NCI-H526 (cell line): ENCODE data around the gene CSNK2B.

Experiments
- DNase-seq, 2 experiments: peaks; one replicate each; lab custom pipeline; 2025; lab: John Stamatoyannopoulos, UW

CSNK2B gene

DNA sequence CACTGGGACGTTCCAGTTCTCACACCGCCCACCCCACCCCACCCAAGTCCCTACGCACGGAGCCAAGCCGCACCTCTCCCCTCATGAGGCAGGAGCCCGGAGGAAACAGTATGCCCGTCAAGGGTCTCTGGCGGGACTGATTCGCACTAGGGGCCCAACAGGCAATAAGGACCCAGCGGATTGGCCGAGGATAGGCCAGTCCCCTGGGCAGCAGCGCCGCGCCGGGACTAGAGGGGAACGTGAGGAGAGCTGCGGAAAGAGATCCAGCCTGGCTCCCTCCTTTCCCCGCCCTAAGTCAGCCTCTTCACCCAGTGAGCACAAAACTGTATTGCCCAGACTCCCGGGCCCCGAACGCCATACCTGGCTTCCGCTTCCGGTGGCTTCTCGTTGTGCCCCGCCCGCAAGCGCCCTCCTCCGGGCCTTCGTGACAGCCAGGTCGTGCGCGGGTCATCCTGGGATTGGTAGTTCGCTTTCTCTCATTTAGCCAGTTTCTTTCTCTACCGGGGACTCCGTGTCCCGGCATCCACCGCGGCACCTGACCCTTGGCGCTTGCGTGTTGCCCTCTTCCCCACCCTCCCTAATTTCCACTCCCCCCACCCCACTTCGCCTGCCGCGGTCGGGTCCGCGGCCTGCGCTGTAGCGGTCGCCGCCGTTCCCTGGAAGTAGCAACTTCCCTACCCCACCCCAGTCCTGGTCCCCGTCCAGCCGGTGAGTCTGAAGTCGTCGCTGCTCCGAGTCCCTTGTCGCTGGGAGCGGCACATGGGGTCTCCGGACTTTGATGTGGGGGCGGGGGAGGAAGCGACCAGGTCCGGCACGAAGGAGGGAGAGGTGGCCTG lies at the start of gene CSNK2B:
CSNK2B (plus strand) TSS at position 580 of the 836 bp plus-strand sequence. CDS start 752 bp downstream, outside the sequence.
- DNase-seq = peak; percentile 97 to 98

GRCh38 chr6:31617010-31617409 lies 48.9 kb upstream of the CSNK2B start:
- DNase-seq = no peak

DNA sequence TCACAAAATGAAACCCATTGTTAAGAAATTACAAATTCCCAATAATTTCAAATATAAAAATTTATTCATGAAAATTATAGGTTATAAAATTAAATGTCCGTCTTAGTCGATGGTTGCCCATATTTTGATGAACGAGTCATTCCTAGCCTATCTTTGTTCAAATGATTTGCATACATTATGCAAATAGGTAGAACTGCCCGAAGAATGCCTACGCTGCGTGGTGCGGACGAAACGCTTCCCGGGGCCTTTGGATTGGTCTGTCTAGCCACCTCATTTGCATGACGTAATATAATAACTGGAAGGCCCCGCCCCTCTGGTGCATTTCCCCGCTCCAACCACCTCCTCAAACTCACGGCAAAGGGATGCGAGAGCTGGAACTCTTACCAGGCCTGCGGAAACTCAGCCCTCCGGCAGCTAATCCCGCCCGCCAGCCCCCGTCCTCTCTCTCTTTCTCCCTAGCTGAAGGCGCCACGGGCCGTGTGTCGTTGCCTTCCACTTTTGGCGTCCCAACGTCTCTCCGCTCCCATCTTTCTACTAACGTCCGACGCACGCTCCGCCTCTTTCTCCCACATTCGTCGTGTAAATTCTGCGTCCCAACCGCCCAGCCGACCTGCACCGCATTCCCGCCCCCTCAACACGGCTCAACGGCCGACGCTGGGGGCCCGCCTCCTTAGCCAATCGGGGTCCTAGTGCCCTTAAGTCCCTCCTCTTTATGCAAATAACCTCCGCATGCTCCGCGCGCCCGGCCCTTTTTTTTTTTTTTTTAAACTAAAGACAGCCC lies 45.9 kb upstream of the CSNK2B start:
- peak; percentile 98 to 99 for DNase-seq

GRCh38 chr6:31620586-31621319 lies 45.1 kb upstream of the CSNK2B start, which contains the start of gene PRRC2A:
PRRC2A (plus strand) TSS chr6:31620715; CDS start chr6:31622790, 2,075 bp downstream.
- DNase-seq = peak in 1 of 2 experiments; percentile 89

DNA sequence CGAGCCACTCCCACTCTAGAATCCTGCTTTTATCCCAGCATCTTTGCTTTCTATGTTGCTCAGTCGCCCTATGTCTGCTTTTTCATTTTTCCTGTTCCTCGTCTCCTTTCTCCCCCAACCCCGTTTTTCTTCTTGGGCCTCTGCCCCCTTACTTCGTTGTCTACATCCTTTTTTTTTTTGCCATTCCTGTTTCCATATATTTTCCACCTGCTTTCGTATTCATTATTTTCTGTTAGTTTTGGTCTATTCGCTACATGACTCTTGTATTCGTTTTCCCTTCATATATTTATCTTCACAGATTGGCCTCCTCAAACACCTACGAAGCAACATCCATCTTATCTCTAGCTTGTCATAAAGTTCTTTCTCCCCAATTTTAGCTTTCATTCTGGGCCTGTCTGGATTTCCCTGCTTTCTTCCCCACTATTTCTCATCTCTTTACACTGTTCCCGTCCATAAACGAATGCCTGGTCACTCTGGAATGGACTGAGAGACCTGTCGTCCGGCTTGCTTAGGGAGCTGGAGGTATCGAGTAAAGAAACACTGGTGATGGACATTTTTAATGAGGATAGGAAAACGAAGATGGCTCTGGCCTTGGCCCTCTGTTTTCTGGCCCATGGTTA lies 44.5 kb upstream of the CSNK2B start:
- no peak for DNase-seq

DNA sequence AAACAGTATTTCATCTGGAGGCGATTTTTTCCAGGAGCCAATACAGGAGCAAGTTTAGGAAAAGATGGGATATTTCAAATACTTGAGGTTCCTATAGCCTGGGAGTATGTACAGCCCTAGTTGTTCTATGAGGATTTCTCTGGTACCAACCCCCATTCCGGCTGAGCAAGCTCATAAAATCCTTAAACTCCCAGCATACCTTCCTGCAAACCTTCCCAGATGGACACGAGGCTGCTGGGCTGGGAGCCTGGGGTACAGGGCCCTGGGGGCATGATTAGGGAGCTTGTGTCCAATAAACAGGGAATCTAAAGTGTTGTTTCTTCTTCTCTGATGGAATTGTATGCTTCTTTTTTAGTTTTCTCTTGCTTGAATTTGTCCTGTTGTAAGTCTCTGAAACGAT lies 43.9 kb upstream of the CSNK2B start:
- peak; percentile 22 to 42 for DNase-seq

DNA sequence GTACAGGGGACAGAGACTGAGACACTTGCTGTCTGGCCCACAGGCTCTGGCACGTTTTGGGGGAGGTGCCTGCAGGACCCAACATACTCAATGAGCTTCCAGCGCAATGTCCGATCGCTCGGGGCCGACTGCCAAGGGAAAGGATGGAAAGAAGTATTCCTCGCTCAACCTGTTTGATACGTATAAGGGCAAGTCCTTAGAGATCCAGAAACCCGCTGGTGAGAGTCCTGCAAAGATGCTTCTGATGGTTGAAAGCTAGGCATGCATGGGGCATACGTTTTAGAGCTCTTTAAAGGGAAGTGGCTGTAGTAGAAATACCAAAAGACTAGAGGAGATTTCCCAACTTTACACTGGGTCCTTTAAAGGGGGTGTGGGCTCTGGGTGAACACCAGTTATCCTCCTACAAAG lies 43.2 kb upstream of the CSNK2B start:
- no peak for DNase-seq

GRCh38 chr6:31624070-31624469 lies 41.8 kb upstream of the CSNK2B start:
- DNase-seq = no peak

DNA sequence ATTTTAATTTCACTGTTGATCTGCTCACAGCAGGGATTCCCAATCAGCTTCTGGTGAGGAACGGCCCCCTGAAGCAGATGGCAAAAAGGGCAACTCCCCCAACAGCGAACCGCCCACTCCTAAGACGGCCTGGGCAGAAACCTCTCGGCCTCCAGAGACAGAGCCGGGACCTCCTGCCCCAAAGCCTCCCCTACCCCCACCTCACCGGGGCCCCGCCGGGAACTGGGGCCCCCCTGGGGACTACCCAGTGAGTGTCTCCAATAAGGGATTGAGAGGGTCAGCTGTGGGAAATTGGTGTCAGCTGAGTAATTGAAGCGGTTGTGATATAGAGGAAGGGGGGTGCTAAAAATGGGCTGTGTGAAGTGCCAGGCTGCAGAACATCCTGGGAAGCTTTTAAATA lies 38.9 kb upstream of the CSNK2B start:
- DNase-seq = no peak

DNA sequence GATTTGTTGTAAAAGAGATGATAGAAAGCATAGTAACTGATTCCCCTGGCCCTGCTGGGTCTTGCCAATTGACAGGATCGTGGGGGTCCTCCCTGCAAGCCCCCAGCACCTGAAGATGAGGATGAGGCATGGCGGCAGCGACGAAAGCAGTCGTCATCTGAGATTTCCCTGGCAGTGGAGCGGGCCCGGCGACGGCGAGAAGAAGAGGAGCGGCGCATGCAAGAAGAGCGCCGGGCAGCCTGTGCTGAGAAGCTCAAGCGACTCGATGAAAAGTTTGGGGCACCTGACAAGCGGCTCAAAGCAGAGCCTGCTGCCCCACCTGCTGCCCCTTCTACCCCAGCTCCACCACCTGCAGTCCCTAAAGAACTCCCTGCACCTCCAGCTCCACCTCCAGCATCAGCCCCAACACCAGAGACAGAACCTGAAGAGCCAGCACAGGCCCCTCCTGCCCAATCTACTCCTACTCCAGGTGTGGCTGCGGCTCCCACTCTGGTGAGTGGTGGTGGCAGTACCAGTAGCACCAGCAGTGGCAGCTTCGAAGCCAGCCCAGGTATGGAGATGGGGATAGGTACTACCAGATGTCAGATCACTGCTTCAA lies 38.1 kb upstream of the CSNK2B start:
- DNase-seq = no peak

GRCh38 chr6:31629014-31629413 lies 36.9 kb upstream of the CSNK2B start:
- DNase-seq = no peak

DNA sequence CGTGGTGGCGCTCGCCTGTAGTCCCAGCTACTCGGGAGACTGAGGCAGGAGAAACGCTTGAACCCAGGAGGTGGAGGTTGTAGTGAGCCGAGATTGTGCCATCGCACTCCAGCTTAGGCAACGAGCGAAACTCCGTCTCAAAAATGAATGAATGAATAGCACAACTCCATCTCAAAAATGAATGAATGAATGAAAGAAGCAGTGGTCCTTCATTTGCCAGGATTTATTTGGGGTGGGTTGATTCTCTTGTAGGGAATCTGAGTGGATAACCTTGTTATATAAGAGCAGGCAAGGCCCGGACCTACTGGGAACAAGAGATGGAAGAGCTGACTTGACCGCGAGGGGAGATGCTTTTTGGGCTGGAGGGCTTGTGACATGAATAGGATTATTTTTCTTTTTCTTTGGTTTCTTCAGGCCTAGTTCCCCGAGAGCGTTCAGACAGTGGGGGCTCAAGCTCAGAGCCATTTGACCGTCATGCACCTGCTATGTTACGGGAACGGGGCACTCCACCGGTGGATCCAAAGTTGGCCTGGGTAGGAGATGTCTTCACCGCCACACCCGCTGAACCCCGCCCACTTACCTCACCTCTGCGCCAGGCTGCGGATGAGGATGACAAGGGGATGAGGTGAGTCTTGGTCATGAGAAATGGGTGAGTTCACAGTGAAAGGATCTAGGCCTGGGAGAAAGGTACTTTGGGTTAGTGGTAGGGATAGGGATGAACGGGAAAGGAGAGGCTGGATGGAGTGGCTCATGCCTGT lies 35.5 kb upstream of the CSNK2B start:
- DNase-seq = no peak

DNA sequence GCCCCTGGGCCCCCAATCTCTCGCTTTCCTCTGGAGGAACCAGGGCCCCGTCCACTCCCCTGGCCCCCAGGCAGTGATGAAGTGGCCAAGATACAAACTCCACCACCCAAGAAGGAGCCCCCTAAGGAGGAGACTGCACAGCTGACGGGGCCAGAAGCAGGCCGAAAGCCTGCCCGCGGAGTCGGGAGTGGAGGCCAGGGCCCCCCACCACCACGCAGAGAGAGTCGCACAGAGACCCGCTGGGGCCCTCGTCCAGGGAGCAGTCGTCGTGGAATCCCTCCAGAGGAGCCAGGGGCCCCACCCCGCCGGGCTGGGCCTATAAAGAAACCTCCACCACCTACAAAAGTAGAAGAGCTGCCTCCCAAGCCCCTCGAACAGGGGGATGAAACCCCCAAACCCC lies 34.7 kb upstream of the CSNK2B start:
- DNase-seq = no peak

GRCh38 chr6:31631681-31632278 lies 34.1 kb upstream of the CSNK2B start:
- no peak for DNase-seq

- no peak for DNase-seq
Measured at GRCh38 chr6:31632279-31632946, 33.5 kb upstream of the CSNK2B start.

GRCh38 chr6:31633447-31633846 lies 32.4 kb upstream of the CSNK2B start:
- no peak for DNase-seq

DNA sequence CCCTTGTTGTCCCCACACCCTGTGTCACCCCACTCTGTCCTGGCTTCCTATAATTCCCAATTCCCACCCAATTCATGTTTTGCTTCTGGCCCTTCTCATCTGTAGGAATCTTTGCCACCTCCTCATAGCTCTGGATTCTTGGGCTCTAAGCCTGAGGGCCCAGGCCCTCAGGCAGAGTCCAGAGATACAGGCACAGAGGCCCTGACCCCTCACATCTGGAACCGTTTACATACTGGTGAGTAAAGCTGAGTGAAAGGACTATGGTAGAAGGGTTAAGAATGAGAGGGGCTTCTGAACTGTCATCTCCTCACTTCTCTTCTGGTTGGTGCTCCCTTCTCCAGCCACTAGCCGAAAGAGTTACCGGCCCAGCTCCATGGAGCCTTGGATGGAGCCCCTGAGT lies 31.7 kb upstream of the CSNK2B start:
- DNase-seq = no peak

GRCh38 chr6:31634969-31635575 lies 30.8 kb upstream of the CSNK2B start:
- DNase-seq = no peak
